HepG2 (cell line): ENCODE measurements around the gene LMTK2. TPM values are rescaled to one million over a fixed set of nuclear protein-coding genes. Genes with fewer than 3 reads are reported as not detected.

Source experiments
- AKAP8 ChIP-seq: sonication (generic); formaldehyde crosslinking; IDR thresholded peaks from 2 replicates; pipeline ENCODE4 v1.5.1; 2020; ENCODE audit warnings: mild to moderate bottlenecking, missing genetic modification reagents
- FOSL1 ChIP-seq: sonication (generic); formaldehyde crosslinking; IDR thresholded peaks from 2 replicates; pipeline ENCODE4 v1.9.0; 2021; ENCODE audit warnings: missing genetic modification reagents, borderline replicate concordance
- JUNB ChIP-seq: sonication (generic); formaldehyde crosslinking; IDR thresholded peaks from 2 replicates; pipeline ENCODE4 v1.8.0; 2022; ENCODE audit warnings: missing genetic modification reagents, mild to moderate bottlenecking, borderline replicate concordance
- KMT2A ChIP-seq: sonication (generic); formaldehyde crosslinking; IDR thresholded peaks from 2 replicates; pipeline ENCODE4 v1.4.0; 2020; ENCODE audit warnings: missing genetic modification reagents
- MAF1 ChIP-seq: sonication (generic); formaldehyde crosslinking; IDR thresholded peaks from 2 replicates; pipeline ENCODE4 v1.5.0; 2020; ENCODE audit warnings: missing genetic modification reagents, borderline replicate concordance
- NCOR1 ChIP-seq: fragments of 200-600 bp; sonication (generic); IDR thresholded peaks from 2 replicates; pipeline ENCODE4 v1.7.0; 2017; ENCODE audit warnings: antibody characterized with exemption, low read length, borderline replicate concordance
- RBM22 ChIP-seq: fragments of 200-400 bp; formaldehyde crosslinking; optimal IDR thresholded peaks from 2 replicates; pipeline ENCODE3; 2017; ENCODE audit warnings: mild to moderate bottlenecking, low read length, moderate library complexity
- RXRA ChIP-seq: sonication (generic); formaldehyde crosslinking; IDR thresholded peaks from 2 replicates; pipeline ENCODE4 v1.5.1; 2020; ENCODE audit warnings: missing genetic modification reagents
- THAP11 ChIP-seq: IDR thresholded peaks from 2 replicates; pipeline ENCODE4 v1.6.1; 2016; ENCODE audit warnings: missing biosample characterization, missing genetic modification reagents
- ZNF180 ChIP-seq: sonication (generic); formaldehyde crosslinking; IDR thresholded peaks from 2 replicates; pipeline ENCODE4 v1.4.0; 2020; ENCODE audit warnings: low read depth, missing genetic modification reagents, borderline replicate concordance
- ZNF446 ChIP-seq: sonication (generic); formaldehyde crosslinking; IDR thresholded peaks from 2 replicates; pipeline ENCODE4 v1.5.0; 2020; ENCODE audit warnings: mild to moderate bottlenecking, missing genetic modification reagents
- ZNF672 ChIP-seq: sonication (generic); formaldehyde crosslinking; IDR thresholded peaks from 2 replicates; pipeline ENCODE4 v1.8.1; 2022; ENCODE audit warnings: missing genetic modification reagents
- ZSCAN31 ChIP-seq: sonication (generic); formaldehyde crosslinking; IDR thresholded peaks from 2 replicates; pipeline ENCODE4 v1.5.0; 2020; ENCODE audit warnings: low read depth, mild to moderate bottlenecking, missing genetic modification reagents
- polyA plus RNA-seq, 8 experiments: library from polyadenylated mRNA; depleted of rRNA in 3 of 8; stranded (reverse) in 7 of 8; unstranded in 1 of 8; fragments of >200 nt; fragmentation: Illumina TruSeq in 4 of 8; extraction: Trizol in 4 of 8; gene quantifications; 2 replicates each; pipeline versions ENCODE4 v1.2.1 to v1.2.3, GENCODE V29; 2011 to 2016; ENCODE audit warnings: low read depth in 4 of 8, missing spikeins in 1 of 8, mixed read lengths in 1 of 8; ENCODE audit not compliant: insufficient read depth in 1 of 8
- total RNA-seq, 5 experiments: library from RNA; depleted of rRNA; stranded (reverse); fragments of >200 nt; fragmentation: Illumina TruSeq; extraction: Trizol; gene quantifications; 2 replicates each; pipeline ENCODE4 v1.2.3, GENCODE V29; 2016; ENCODE audit warnings: low read depth in 1 of 5
- TF ChIP-seq, protein P1 (sequence below): sonication (generic); formaldehyde crosslinking; IDR thresholded peaks from 2 replicates; pipeline ENCODE4 v1.4.0; 2020; ENCODE audit warnings: mild to moderate bottlenecking, missing genetic modification reagents, borderline replicate concordance
- TF ChIP-seq, protein P2 (sequence below): sonication (generic); formaldehyde crosslinking; IDR thresholded peaks from 2 replicates; pipeline ENCODE4 v1.5.0; 2020; ENCODE audit warnings: mild to moderate bottlenecking, missing genetic modification reagents
- TF ChIP-seq, protein P3 (sequence below): sonication (generic); formaldehyde crosslinking; conservative IDR thresholded peaks from 2 replicates; pipeline ENCODE4 v1.5.0; 2020; ENCODE audit warnings: missing genetic modification reagents
- TF ChIP-seq, protein P4 (sequence below): IDR thresholded peaks from 2 replicates; pipeline ENCODE4 v1.6.1; 2018; ENCODE audit warnings: missing genetic modification reagents

Gene LMTK2
- total and polyA plus RNA-seq, 2 of the 13 experiments (the other 11 are each of a cell fraction or from before 2014, with no cell fraction given) = 9.5 to 11.7 TPM

DNA sequence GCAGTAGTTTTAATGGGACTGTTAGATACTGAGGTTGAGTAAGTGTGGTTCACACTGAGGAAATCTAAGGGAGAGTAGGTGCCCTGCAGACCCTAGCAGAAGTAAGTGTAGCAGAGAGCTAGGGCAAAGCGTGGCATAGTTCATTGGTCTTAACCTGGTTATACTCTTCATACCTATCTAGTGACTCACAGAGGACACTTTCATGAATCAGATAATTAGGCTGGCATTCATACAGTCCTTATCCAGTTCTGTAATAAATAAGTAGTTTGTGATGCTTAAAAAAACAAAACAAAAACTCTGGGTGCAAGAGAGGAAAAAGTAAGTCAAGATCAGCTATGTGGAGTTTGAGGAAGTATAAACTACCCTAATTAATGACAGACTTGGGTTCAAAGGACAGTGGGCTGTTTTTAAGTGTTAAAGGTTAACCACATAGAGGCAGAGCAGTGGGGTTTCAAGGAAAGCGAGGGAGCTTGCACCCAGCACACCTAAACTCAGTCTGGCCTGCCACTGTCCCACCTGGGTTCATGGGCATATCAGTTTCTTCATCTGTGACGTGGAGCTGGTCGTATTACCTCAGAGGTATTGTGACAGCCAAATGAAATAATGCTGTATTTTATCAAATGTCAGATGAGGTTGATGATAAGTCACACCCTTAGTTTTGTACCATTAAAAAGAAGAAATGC lies 27.1 kb downstream of the LMTK2 start (continued):
- TF ChIP-seq AKAP8 (CRISPR knock-in tag) (no peak), ZNF446 (CRISPR knock-in tag) (no peak), ZNF180 (no peak), JUNB (CRISPR knock-in tag) (peak; percentile 10; the same call in 1 of the 2 replicates), ZNF672 (CRISPR knock-in tag) (no peak), RXRA (CRISPR knock-in tag) (peak; percentile 18; the same call in 1 of the 2 replicates), NCOR1 (peak; percentile 77; the same call in 1 of the 2 replicates), MAF1 (CRISPR knock-in tag) (no peak), RBM22 (no peak), ZSCAN31 (no peak), THAP11 (CRISPR knock-in tag) (peak; percentile 46; the same call in 1 of the 2 replicates), FOSL1 (CRISPR knock-in tag) (peak; percentile 67; the same call in 1 of the 2 replicates), KMT2A (CRISPR knock-in tag) (0 out of 2 replicates have a peak, but pooled peaks have one; percentile 43)
- TF ChIP-seq, protein P1, sequence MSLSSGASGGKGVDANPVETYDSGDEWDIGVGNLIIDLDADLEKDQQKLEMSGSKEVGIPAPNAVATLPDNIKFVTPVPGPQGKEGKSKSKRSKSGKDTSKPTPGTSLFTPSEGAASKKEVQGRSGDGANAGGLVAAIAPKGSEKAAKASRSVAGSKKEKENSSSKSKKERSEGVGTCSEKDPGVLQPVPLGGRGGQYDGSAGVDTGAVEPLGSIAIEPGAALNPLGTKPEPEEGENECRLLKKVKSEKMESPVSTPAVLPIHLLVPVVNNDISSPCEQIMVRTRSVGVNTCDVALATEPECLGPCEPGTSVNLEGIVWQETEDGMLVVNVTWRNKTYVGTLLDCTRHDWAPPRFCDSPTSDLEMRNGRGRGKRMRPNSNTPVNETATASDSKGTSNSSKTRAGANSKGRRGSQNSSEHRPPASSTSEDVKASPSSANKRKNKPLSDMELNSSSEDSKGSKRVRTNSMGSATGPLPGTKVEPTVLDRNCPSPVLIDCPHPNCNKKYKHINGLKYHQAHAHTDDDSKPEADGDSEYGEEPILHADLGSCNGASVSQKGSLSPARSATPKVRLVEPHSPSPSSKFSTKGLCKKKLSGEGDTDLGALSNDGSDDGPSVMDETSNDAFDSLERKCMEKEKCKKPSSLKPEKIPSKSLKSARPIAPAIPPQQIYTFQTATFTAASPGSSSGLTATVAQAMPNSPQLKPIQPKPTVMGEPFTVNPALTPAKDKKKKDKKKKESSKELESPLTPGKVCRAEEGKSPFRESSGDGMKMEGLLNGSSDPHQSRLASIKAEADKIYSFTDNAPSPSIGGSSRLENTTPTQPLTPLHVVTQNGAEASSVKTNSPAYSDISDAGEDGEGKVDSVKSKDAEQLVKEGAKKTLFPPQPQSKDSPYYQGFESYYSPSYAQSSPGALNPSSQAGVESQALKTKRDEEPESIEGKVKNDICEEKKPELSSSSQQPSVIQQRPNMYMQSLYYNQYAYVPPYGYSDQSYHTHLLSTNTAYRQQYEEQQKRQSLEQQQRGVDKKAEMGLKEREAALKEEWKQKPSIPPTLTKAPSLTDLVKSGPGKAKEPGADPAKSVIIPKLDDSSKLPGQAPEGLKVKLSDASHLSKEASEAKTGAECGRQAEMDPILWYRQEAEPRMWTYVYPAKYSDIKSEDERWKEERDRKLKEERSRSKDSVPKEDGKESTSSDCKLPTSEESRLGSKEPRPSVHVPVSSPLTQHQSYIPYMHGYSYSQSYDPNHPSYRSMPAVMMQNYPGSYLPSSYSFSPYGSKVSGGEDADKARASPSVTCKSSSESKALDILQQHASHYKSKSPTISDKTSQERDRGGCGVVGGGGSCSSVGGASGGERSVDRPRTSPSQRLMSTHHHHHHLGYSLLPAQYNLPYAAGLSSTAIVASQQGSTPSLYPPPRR = peak; percentile 21; the same call in 1 of the 2 replicates
- TF ChIP-seq, protein P2, sequence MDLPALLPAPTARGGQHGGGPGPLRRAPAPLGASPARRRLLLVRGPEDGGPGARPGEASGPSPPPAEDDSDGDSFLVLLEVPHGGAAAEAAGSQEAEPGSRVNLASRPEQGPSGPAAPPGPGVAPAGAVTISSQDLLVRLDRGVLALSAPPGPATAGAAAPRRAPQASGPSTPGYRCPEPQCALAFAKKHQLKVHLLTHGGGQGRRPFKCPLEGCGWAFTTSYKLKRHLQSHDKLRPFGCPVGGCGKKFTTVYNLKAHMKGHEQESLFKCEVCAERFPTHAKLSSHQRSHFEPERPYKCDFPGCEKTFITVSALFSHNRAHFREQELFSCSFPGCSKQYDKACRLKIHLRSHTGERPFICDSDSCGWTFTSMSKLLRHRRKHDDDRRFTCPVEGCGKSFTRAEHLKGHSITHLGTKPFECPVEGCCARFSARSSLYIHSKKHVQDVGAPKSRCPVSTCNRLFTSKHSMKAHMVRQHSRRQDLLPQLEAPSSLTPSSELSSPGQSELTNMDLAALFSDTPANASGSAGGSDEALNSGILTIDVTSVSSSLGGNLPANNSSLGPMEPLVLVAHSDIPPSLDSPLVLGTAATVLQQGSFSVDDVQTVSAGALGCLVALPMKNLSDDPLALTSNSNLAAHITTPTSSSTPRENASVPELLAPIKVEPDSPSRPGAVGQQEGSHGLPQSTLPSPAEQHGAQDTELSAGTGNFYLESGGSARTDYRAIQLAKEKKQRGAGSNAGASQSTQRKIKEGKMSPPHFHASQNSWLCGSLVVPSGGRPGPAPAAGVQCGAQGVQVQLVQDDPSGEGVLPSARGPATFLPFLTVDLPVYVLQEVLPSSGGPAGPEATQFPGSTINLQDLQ (CRISPR knock-in tag) = no peak
- TF ChIP-seq, protein P3, sequence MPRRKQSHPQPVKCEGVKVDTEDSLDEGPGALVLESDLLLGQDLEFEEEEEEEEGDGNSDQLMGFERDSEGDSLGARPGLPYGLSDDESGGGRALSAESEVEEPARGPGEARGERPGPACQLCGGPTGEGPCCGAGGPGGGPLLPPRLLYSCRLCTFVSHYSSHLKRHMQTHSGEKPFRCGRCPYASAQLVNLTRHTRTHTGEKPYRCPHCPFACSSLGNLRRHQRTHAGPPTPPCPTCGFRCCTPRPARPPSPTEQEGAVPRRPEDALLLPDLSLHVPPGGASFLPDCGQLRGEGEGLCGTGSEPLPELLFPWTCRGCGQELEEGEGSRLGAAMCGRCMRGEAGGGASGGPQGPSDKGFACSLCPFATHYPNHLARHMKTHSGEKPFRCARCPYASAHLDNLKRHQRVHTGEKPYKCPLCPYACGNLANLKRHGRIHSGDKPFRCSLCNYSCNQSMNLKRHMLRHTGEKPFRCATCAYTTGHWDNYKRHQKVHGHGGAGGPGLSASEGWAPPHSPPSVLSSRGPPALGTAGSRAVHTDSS = no peak
- TF ChIP-seq, protein P4, sequence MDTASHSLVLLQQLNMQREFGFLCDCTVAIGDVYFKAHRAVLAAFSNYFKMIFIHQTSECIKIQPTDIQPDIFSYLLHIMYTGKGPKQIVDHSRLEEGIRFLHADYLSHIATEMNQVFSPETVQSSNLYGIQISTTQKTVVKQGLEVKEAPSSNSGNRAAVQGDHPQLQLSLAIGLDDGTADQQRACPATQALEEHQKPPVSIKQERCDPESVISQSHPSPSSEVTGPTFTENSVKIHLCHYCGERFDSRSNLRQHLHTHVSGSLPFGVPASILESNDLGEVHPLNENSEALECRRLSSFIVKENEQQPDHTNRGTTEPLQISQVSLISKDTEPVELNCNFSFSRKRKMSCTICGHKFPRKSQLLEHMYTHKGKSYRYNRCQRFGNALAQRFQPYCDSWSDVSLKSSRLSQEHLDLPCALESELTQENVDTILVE (CRISPR knock-in tag) = 0 out of 2 replicates have a peak, but pooled peaks have one; percentile 31
